ENCODE measurements around the gene SLFN5. TPM values are rescaled to one million over a fixed set of nuclear protein-coding genes. Genes with fewer than 3 reads are reported as not detected.
"Not testable (repeated sequence)": the region's sequence is repeated elsewhere in the genome, so short reads cannot be mapped to it uniquely, and the experiment has no call there.

Gene SLFN5
- polyA plus RNA-seq (2011; rRNA removed) = 64.2 and 69.0 TPM in 2 replicates
- 91.2 and 108 TPM in 2 replicates for polyA minus RNA-seq (2011; rRNA and poly(A)+ RNA removed)

DNA sequence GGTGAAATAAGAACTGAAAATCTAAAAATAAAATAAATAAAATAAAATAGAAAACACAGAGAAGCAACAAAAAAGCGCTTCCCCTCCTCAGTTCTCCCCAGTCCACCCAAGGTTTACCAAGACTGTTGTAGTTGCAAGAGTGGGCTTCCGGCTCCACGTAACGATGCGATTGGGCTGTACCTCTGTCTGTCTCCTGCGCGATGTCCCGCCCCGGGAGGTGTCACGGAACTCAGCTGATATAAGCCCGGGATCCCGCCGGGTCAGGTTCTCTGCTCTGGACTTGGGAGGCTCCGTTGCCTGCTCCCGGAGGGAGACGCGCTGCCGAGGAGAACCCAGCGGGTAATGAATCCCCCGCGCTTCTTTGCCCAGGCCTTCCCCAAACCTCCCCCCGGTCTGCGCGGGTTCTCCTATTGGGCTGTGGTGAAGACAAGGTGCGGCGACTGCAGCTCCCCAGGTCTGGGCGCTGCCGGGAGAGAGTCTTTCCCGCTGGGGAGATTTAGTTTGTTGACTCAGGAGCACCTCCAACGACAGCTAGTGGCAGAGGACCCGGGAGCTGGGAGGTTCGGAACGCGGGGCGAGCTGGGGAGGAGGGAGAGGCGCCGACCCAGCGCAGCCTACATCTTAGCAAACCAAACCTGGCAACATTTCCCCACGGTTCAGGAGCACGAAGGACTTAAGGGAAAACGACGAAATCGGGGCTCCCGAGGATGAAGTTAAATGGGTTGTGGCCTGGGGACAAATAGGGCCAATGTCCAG, at the start of gene SLFN5:
TSS of gene SLFN5 (plus strand) at position 268 of the 756 bp plus-strand sequence. CDS start 15,619 bp downstream, outside the sequence.
- POLR2A ChIA-PET = interaction anchor here (0.5 to 2.1 kb wide), 7 partner anchors 14 to 582 kb away, joined by 3 to 11 read pairs (median 6); partner anchors contain the start of gene SLFN11
- H3K4me3 ChIP-seq (ENCODE audit: low read depth, low read length) = peak within 1 kb of the TSS; percentile 70
- peak; percentile 87 for DNase-seq (ENCODE audit: low read depth, low spot score)
- CTCF ChIA-PET = interaction anchor here (0.5 kb wide), 1 partner anchor 121 kb away, joined by 3 read pairs; no protein-coding TSS in a partner anchor
- H3K27me3 ChIP-seq (ENCODE audit: control insufficient read depth, insufficient read depth, low read length) = no peaks in the 10 kb centered on the region
- H3K9me3 ChIP-seq (ENCODE audit: control insufficient read depth, insufficient read depth, low read length) = no peaks in the 10 kb centered on the region; the same call in 1 of the 2 replicates
- H3K27ac ChIP-seq (ENCODE audit: low read depth, low read length) = peak within 1 kb of the TSS; percentile 85
- TF ChIP-seq, protein P1, sequence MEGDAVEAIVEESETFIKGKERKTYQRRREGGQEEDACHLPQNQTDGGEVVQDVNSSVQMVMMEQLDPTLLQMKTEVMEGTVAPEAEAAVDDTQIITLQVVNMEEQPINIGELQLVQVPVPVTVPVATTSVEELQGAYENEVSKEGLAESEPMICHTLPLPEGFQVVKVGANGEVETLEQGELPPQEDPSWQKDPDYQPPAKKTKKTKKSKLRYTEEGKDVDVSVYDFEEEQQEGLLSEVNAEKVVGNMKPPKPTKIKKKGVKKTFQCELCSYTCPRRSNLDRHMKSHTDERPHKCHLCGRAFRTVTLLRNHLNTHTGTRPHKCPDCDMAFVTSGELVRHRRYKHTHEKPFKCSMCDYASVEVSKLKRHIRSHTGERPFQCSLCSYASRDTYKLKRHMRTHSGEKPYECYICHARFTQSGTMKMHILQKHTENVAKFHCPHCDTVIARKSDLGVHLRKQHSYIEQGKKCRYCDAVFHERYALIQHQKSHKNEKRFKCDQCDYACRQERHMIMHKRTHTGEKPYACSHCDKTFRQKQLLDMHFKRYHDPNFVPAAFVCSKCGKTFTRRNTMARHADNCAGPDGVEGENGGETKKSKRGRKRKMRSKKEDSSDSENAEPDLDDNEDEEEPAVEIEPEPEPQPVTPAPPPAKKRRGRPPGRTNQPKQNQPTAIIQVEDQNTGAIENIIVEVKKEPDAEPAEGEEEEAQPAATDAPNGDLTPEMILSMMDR (IDR thresholded peaks at IDR 0.05; ENCODE audit: low read depth, low read length) = no peak

DNA sequence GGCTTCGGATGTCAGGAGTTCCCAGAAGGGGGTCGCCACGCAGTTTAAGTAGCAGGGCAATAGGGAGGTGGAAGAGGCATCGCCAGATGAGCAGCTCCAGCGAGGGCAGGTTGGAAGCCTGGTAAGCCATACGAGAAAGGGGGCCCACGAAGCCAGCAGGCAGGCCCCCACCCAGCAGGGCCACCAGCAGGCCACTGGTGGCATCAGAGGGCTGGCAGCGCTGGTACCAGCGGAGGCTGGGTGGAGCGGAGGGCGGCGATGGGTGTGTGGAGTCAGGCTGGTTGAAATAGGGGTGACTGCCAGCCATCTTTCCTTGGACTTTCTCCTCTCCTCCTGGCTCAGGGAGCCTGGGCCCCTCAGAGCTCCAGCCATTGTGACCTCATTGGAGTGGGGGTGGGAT, 48.9 kb upstream of the SLFN5 start, which contains the start of gene SLC35G3:
TSS of gene SLC35G3 (minus strand) at position 393 of the 400 bp plus-strand sequence. CDS start at position 307, 86 bp downstream.
- DNase-seq (ENCODE audit: low read depth, low spot score); H3K9me3 ChIP-seq (ENCODE audit: control insufficient read depth, insufficient read depth, low read length); H3K4me3 ChIP-seq (ENCODE audit: low read depth, low read length); H3K27me3 ChIP-seq (ENCODE audit: control insufficient read depth, insufficient read depth, low read length); POLR2A ChIA-PET; H3K27ac ChIP-seq (ENCODE audit: low read depth, low read length); CTCF ChIA-PET: not testable (repeated sequence)

DNA sequence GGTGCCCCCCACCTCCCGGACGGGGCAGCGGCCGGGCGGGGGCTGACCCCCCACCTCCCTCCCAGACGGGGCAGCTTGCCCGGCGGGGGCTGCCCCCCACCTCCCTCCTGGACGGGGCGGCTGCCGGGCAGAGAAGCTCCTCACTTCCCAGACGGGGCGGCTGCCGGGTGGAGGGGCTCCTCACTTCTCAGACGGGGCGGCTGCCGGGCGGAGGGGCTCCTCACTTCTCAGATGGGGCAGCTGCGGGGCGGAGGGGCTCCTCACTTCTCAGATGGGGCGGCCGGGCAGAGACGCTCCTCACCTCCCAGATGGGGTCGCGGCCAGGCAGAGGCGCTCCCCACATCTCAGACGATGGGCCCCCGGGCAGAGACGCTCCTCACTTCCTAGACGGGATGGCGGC, 47.8 kb upstream of the SLFN5 start:
- DNase-seq (ENCODE audit: low read depth, low spot score); POLR2A ChIA-PET: not testable (repeated sequence)
- CTCF ChIA-PET = interaction anchor here (0.6 kb wide), 1 partner anchor 646 kb away, joined by 3 read pairs; no protein-coding TSS in a partner anchor

DNA sequence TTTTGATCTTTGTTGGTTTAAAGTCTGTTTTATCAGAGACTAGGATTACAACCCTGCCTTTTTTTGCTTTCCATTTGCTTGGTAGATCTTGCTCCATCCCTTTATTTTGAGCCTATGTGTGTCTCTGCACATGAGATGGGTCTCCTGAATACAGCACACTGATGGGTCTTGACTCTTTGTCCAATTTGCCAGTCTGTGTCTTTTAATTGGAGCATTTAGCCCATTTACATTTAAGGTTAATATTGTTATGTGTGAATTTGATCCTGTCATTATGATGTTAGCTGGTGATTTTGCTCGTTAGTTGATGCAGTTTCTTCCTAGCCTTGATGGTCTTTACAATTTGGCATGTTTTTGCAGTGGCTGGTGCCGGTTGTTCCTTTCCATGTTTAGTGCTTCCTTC, 40.3 kb upstream of the SLFN5 start:
- CTCF ChIA-PET; POLR2A ChIA-PET; H3K27me3 ChIP-seq (ENCODE audit: control insufficient read depth, insufficient read depth, low read length); H3K27ac ChIP-seq (ENCODE audit: low read depth, low read length); DNase-seq (ENCODE audit: low read depth, low spot score); H3K9me3 ChIP-seq (ENCODE audit: control insufficient read depth, insufficient read depth, low read length); H3K4me3 ChIP-seq (ENCODE audit: low read depth, low read length): not testable (repeated sequence)

More for the DNA sequence above, 47.8 kb upstream of the SLFN5 start:
- not testable (repeated sequence) for H3K9me3 ChIP-seq (ENCODE audit: control insufficient read depth, insufficient read depth, low read length); H3K27me3 ChIP-seq (ENCODE audit: control insufficient read depth, insufficient read depth, low read length); H3K4me3 ChIP-seq (ENCODE audit: low read depth, low read length); H3K27ac ChIP-seq (ENCODE audit: low read depth, low read length)

DNA sequence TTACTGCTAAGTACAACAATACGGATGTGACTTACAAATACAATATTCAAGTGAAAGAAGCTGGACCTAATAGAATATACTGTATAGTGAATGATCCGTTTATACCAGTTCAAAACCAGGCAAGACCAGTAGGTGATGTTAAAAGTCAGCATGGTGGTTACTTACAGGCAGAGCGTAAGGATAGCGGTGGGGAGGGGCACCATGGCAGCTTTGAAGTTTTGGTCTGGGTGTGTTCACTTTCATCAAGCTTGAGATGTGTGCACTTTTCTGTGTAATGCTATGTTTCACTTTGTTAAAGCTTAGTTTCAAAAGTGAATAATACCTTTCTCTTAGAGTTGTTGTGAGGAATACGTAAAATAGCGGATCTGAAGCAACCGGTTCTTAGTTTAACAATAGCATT, 32.1 kb upstream of the SLFN5 start:
- H3K4me3 ChIP-seq (ENCODE audit: low read depth, low read length) = no peak overlapping the region
- H3K27me3 ChIP-seq (ENCODE audit: control insufficient read depth, insufficient read depth, low read length) = no peaks in the 10 kb centered on the region
- no peaks in the 10 kb centered on the region for H3K9me3 ChIP-seq (ENCODE audit: control insufficient read depth, insufficient read depth, low read length)
- TF ChIP-seq, protein P1 (IDR thresholded peaks at IDR 0.05; ENCODE audit: low read depth, low read length) = no peak
- CTCF ChIA-PET = no interaction called here
- POLR2A ChIA-PET = no interaction called here
- DNase-seq (ENCODE audit: low read depth, low spot score) = no peak
- H3K27ac ChIP-seq (ENCODE audit: low read depth, low read length) = no peak overlapping the region

DNA sequence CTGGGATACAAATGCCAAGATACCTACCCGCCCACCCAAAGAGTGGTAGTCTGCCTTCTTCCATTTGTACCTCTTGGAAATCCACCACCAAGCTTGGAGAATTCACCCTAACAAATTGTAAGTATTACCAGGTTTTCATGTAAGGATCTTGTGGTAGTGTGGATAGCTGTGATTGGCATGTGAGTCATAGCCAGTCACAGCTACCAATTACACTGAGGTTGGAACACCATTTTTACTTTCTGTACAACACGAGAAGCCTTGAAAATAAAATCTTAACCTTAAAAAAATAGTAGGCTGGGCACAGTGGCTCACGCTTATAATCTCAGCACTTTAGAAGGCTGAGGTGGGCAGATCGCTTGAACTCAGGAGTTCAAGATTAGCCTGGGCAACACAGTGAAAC, 30.2 kb upstream of the SLFN5 start:
- no peak for DNase-seq (ENCODE audit: low read depth, low spot score)
- TF ChIP-seq, protein P1 (IDR thresholded peaks at IDR 0.05; ENCODE audit: low read depth, low read length) = no peak
- Histone ChIP-seq H3K9me3 (ENCODE audit: control insufficient read depth, insufficient read depth, low read length) (no peaks in the 10 kb centered on the region), H3K27me3 (ENCODE audit: control insufficient read depth, insufficient read depth, low read length) (no peaks in the 10 kb centered on the region), H3K4me3 (ENCODE audit: low read depth, low read length) (no peak overlapping the region), H3K27ac (ENCODE audit: low read depth, low read length) (no peak overlapping the region)
- CTCF ChIA-PET = no interaction called here
- POLR2A ChIA-PET = no interaction called here

Measured in AG04450 (cell line).